ENCODE results near the gene KRTAP5-6.
A peak's percentile ranks its signal among the peaks of the same experiment; 100 is the strongest.
"Not testable (repeated sequence)": the region's sequence is repeated elsewhere in the genome, so short reads cannot be mapped to it uniquely, and the experiment has no call there.

KRTAP5-6 gene

DNA sequence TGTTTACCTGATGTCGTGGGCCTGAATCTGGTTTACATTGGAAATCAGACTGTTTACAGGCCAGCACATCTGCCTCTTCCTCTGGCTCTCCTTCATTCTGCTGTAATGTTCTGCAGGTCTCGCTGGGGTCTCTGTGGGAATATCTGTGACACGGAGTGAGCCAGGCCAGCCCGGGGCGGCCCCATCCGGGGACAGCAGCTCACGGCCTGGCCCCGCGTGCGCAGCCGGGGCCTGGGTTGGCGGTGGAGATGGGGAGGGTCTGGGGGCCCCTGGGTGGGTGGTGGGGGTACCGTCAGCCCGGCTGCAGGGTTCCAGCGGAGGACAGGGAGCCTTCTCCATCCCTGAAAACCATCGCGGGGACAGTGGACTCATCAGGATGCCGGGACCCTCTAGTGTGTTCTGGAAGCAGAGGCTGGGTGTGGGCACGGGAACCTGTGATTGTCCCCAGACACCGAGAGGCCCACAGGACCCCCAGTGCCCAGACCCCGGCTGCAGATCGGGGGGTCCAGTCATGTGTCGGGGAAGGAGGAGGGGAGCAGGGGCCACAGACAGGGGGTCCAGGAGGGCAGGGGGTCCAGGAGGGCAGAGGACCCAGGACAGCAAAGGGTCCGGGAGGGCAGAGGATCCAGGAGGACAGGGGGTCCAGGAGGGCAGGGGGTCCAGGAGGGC is 13.0 kb upstream of the KRTAP5-6 start:
- DNase-seq: not testable (repeated sequence)

DNA sequence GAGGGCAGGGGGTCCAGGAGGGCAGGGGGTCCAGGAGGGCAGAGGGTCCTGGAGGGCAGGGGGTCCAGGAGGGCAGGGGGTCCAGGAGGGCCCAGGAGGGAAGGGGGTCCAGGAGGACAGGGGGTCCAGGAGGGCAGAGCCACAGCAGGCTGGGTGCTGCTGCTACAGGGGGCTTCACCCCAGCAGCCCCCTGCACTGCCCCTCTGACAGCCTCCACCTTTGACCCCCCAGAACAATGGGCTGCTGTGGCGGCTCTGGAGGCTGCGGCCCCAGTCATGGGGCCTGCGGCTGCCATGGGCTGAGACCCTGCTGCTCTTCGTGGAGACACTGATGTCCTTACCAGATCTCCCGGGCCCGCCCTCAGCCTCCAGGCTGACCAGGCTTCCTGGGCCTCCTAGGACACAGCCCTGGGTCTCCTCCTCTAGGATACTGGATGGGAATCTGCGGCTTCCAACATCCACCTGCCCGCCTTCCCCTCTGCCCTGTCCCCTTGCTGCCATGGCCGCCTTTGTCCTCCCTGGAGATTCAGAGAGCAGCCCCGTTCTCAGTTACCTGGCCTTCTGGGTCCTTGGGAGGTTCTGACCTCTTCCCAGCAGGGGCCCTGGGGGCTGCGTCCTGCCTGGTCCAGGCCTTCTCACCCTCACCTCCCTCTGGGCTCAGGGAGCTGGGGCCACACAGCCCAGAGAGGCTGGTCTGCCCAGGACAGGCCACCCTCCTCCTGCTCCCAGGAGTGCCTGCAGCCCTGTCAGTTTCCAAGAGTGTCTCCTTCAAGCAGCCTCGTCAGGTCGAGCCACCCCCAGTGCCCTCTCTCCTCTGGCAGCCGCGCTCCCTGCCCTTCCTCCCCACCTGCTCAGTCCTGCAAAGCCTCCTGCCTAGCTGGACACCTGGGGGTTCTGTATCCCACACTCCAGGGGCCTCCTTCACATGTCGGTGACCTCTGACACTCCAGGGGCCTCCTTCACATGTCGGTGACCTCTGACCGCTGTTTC is 11.8 kb upstream of the KRTAP5-6 start:
- not testable (repeated sequence) for DNase-seq

DNA sequence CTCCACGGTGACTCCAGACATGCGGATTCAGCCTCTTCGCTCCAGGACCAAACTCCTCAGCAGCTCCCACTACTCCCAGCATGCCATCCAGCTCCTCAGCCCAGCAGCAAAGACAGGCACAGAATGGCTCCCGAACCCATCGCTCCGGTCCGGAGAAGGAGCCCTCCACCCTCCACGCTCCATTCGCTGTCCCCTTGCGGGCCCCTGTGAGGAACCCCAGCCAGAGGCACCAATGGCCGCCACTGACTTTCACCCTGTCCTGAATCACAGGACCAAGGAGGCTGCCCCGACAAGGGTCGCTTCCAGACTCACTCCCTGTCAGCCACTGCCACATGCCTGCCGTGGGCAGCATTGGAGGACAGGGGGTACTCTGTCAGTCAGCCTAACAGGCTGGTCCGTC is 10.8 kb upstream of the KRTAP5-6 start:
- DNase-seq: not testable (repeated sequence)

DNA sequence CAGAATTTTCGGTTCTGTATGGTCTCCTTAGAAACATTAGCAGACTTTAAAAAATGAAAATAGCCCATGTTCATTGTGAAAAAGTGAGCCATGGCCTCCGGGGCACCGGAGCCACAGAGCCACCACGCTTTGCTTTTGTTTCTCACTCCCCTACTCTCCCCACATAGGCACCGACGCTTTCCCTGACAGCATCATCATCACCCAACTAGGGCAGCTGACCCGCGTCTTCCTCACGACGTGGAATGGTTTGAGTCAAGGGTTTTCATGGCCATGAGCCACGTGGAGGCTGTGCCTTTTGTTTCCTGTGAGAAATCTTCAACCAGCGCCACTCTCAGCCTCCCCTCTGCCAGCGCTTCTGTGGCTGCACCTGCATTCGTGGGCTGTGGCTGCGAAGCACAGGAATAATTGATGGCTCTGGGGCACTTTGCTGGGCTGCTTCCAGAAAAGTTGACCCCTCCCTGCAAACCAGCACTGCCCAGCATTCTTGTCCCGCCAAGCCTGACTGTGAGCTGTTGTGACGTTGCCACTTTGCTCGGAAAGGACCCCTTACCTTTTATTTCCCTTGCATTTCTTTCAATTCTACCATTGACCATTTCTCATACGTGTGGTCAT is 8.6 kb upstream of the KRTAP5-6 start:
- DNase-seq: not testable (repeated sequence)

DNA sequence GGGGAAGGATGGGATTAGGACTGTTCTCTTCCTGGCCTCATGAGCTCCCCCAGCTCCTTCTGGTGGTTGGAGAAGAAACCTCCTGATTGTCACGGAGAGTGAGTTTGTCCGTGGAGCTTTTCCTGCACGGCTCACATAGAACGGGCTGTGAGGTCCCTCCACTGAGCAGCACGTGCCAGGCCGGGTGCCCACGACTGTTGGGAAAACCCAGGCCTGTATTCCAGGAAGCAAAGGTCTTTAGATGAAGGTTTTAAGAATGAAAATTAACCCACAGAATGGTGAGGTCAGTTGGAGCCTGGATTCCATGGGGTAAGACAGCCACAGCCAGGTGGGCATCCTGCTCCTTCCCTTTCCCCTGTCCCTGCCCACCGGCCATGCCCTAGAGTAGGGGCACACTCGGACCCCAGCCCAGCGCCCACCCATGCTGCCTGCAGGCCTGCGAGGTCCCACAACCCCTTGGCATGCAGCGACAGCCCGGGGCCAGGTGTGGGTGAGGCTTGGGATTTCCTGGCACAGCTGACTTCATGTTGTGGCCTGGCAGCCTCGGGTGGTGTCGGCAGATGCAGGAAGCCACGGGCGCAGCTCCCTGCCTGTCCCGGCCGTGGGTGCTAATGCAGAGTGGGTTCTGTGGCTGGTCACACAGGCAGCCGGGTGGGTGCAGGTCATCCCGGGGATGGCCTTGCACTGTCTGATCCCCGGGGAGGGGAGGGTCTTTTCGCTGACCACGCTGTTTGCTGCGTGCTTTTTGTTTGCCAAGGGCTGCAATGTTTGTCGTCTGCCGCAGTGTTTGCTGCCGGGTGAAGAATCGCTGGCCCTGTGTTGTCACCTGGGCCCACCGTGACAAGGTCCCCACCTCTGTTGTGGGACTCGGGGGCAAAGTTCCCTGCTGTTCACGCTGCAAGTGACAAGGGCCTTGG is 7.5 kb upstream of the KRTAP5-6 start:
- not testable (repeated sequence) for DNase-seq

DNA sequence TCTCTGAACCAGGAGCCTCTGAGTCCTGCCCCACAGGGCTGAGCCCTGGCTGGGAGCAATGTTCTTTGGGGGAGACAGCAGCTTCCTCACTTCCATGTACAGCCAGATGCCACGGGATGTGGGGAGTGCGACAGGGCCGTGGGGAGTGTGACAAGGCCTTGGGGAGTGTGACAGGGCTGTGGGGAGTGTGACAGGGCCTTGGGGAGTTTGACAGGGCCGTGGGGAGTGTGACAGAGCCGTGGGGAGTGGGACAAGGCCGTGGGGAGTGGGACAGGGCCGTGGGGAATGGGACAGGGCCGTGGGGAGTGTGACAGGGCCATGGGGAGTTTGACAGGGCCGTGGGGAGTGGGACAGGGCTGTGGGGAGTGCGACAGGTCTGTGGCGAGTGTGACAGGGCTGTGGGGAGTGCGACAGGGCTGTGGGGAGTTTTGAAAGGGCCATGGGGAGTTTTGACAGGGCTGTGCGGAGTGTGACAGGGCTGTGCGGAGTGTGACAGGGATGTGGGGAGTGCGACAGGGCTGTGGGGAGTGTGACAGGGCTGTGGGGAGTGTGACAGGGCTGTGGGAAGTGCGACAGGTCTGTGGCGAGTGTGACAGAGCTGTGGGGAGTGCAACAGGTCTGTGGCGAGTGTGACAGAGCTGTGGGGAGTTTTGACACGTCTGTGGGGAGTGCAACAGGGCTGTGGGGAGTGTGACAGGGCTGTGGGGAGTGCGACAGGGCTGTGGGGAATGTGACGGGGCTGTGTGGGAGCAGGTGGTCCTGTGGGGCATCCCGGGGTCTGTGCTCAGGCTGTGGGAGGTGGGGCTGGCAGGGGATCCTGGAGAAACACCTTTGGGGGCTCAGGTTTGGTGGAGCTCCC is 6.6 kb upstream of the KRTAP5-6 start:
- no peak for DNase-seq

DNA sequence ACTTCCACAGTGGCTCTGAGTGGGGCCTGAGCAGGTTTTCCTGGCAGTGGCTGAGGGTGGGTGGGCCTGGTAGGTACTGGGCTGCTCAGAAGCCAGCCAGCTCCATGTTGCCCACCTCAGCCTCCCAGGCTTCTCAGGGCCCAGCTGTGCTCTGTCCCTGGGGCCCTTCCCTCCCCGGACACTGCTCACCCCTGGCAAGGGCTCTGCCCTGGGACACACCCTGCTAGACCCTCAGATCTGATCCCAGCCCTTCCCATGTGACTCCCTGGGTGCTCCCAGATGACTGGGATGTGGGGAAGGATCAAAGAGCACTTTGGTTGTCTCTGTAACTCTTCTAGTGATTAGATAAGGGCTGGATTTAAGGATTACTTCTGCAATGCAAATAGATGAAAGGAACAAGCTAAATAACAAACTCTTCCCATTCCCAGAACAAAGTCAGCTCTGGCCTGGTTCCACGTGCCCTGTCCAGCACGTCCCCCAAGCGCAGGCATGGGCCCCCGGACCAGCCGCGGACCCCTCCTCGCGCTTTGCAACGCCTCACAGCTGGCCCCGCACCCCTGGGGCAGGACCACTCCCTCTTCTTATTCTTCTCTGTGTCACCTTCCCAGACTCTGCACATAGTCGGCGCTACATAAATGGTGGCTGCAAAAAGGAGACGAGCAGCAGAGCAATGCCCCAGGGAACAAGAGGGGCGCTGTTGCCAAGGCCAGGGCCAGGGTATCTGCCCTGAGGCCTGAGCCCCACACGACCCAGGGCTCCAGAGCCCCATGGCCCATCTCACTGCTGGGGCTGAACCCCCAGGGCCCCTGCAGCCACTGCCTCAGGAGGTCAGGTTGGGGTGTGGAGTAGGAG is 5.7 kb upstream of the KRTAP5-6 start:
- DNase-seq: no peak

DNA sequence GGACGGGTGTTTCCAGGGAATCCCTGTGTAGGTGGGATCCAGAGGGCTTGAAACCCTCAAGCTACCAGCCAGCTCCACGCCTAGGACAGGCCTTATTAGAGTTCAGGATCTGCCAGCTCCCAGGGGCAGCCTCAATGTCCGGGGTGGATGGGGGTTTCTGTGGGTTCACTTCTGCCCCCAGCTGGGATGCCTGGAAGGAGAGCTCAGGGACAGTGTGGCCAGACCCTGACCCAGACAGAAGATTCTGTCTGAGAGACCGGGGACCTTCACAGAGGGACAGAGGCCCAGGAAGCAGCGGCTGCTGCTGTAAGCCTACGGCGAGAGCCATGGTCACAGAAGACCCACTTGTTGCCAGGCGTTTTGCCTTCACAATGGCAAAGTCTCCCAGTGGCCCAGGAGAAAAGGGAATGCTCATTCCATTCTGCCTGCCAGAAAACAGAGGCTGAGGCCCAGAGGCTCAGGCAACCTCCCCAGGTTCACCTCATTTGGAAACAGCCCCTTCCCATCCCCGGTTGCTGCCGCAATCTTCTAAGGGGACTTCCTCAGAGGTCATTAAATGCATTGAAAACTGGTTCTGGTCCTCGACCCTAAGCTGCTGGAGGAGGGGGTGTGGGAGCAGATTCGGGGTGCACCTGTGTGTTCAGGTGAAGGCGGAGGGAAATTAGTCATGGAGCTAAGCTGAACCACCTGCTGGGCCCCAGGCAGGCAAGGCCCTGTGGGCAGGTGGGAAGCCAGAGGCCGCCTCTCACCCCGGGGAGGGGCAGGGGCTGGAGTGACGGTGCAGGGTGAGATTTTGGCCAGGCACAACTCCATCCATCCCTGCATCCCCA is 4.9 kb upstream of the KRTAP5-6 start:
- DNase-seq: no peak

DNA sequence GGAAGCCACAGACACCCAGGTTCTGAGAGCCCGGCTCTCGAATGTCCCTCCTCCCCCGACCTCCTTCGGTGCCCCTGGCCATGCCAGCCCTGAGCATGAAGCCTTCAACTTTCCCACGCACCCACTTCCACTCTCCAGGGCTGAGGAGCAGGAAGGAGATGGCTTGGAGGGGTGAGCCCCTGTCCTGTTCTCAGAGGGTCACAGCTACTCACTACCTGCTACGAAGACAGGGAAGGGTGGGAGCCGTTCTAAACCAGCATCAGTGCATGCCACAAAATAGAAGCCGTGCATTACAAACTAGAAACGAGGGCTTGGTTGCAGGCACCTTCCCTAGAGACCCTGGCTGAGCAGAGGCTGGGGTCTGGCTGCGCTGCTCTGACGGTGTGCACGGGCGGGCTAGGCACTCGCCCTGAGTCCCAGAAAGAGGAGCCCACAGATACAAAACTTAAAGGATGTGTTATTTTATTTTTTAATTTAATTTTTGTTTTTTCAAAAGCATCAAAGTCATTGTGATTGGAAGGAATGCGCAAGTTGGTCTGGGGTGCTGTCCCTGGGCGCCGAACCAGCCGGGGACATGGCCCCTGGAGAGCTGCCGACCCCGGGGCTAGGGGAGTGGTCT is 4.2 kb upstream of the KRTAP5-6 start:
- DNase-seq: no peak

DNA sequence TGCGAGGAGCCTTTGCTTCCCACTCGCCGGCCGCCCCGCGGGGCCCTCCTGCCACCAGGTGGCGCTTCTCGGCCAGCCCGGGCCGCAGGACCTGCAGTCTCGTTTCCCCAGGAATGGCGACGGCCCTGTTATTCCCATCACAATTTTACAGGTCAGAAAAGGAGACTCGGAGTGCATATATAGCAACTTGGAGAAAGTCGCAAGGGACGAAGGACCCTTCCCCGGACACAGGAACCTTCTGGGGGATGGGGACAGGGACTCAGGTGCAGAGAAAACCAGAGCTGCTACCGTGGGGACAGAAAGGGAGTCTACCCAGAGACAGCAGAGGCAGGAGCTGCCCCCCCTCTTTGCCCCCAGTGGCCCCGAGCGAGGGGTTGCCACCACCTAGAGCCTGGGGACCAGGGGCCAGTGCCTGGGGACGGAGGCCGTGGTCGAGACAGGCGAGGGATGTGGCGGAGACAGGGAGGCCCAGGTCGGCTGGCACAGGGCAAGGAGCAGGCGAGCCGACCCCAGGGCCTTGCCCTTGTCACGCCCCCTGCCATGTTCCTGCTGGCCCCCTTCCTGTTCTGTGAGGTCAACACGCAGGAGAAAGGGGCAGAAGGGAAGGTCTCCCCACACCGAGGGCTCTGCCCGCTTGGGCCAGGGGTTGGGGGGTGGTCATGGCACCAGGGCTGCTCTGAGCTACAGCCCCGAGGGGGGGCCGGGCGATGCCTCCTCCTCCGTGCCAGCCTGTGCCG is 3.5 kb upstream of the KRTAP5-6 start:
- DNase-seq: peak; percentile 45

DNA sequence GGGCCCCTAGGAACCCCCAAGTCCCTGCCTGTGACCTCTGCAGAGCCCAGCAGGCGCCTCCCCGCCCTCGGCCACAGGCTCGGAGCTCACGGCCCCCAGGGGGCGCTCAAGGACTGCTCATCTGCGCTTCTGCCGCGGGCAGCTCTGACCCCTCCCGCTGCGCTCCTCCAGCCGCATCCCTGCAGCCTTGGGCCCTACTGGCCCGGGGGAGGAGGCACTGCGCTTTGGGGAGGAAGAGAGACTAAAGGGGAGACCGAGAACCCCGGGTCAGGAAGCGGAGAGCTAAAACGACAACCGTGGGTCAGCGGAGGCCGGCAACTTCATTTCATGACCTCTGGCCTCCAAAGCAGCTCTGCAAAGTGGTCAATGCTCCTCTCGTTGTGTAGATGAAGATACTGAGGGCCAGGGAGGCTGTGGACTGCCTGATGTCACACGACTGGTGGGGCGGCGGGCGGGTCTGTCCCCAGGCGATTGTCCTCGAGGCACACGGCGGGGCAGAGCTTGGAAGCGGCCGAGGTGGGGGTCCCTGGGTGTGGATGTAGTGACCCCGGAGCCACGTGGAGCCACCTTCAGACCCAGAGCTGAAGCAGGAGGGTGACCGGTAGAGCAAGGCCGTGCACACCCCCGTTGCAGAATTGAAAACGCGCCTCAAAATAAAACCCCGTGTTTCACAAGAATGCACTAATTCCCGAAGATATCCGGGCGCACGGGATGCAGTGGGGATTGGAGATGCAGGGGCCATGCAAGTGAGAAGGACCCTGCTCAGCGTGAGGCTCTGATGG is 2.7 kb upstream of the KRTAP5-6 start:
- DNase-seq: peak; percentile 68

DNA sequence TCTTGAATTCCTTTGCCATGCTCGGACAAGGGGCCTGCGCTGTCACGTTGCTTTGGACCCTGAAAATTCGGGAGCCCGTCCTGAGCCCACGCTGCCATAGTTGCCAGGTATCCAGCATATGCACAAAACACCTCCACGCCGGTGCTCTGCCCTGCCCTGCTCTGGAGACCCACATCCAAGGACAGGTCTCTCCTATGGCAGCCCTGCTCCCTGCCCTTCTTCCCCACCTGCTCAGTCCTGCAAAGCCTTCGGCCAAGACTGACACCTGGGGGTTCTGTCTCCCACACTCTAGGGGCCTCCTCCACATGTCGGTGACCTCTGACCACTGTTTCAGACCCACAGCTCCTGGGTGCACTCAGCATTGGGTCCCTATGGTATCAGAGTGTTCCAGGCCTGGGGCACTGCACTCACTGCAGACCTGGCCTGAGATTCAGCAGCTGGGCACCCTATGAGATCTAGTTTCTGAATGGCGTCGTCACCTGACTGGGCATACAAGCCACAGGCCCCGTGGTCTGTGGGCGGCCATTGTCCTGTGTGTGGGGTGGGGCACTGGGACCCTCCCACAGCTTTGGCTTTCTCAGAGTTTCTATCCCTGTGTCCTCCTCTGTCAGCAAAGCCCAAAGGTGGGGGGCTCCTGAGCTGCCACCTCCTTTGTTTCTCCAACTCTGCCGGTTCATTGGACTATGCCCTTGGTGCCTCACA is 2.0 kb upstream of the KRTAP5-6 start:
- no peak for DNase-seq

DNA sequence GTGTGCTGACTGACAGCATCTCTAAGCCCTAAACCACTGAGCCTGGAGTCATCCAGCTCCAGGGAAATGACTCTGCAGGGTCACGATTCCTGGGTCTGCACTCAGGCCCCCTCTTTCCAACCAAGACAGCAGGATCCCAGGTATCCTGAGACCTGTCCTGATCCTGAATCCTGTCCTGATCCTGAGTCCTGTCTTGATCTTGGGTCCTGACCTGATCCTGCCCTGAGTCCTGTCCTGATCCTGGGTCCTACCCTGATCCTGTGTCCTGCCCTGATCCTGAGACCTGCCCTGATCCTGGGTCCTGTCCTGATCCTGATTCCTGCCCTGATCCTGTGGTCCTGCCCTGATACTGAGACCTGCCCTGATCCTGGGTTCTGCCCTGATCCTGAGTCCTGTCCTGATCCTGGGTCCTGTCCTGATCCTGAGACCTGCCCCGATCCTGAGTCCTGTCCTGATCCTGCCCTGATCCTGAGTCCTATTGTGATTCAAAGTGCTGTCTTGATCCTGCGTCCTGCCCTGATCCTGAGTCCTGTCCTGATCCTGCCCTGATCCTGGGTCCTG is 1.4 kb upstream of the KRTAP5-6 start:
- DNase-seq: no peak

DNA sequence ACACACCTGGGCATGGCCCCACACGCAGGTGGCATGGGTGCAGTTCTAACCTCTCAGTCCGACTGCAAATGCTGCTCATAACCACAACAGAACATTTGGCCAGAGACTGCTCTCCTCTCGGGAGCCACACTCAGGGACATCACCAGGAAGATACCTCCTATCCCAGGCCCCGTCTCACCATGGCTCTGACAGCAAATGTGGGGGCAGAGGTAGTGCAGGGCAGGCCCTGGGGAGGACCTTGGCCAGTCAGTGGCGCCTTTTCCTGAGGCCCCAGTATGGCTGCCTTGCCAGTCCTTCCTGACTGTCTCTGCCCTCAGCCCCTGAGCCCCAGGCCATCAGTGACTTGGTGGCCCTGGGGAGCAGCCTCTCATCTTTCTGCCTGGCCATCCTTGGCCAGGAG is 2.8 kb downstream of the KRTAP5-6 start:
- DNase-seq: no peak

DNA sequence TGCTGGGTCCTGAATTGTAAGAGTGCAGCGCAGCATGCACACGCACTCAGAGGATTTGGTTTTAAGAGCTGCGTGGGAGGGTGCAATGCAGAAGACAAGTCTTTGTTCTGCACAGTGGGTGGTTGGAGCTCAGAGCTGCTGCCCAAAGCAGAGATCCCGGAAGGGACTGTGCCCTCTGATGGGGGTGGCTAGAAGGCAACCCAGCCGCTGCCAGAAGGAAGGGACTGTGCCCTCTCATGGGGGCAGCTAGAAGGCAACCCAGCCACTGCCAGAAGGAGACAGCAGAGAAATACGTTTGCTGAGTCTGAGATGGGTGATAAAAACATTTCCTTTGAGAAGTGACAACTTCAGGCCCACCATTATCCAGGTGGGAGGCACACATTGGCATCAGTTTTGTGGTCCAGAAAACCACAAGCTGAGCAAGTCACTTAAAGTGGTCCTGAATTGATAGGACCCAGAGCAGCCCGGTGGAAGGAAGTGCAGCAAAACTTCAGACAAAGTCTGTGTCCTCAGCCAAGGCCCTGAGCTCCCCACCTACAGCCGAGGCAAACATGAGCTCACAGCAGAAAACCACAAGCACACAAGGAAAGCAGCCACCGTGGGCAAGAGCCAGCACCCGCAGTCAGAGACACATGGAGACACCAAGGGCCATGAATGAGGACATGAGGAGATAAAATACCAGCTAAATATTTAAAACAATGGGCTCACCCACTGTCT is 4.3 kb downstream of the KRTAP5-6 start:
- no peak for DNase-seq

DNA sequence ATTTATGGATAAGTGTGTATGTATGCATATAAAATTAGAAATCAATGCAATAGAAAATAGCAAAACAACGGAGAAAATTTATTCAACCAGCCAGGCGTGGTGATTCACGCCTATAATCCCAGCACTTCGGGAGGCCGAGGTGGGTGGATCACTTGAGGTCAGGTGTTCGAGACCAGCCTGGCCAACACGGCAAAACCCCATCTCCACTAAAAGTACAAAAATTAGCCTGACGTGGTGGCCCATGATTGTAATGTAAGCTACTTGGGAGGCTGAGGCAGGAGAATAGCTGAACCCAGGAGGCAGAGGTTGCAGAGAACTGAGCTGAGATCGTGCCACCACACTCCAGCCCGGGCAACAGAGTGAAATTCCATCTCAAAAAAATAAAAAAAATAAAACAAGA is 5.5 kb downstream of the KRTAP5-6 start:
- DNase-seq: no peak

All from HCEC 1CT (cell line).